HEK293 (cell line): ENCODE measurements around the gene BMP2K.

ENCODE experiments used
- CTCF ChIA-PET: fragments of 350-600 bp; formaldehyde crosslinking; extraction: SDS; loops from one replicate; lab custom pipeline; 2021; ENCODE audit warnings: antibody characterized with exemption; lab: Yijun Ruan, JAX
- POLR2A ChIA-PET: fragments of 300-600 bp; formaldehyde crosslinking; extraction: SDS; loops from one replicate; lab custom pipeline; 2020; ENCODE audit warnings: antibody characterized with exemption, inconsistent platforms; lab: Yijun Ruan, JAX
- H3K27ac ChIP-seq: fragments of 200-500 bp; sonication (Bioruptor generic); 2 replicates; pipeline ENCODE4 v1.5.1; 2014; ENCODE audit warnings: low read depth, low read length, control low read depth, inconsistent platforms; ENCODE audit errors: extremely low read depth
- H3K36me3 ChIP-seq, 2 experiments: fragments of 200-500 bp in 1 of 2; sonication (Bioruptor generic) in 1 of 2; 1 replicate in 1 of 2; 2 replicates in 1 of 2; pipeline ENCODE4 v1.5.1; 2014 to 2017; ENCODE audit warnings: inconsistent platforms in 2 of 2, low read length in 2 of 2; ENCODE audit not compliant: control insufficient read depth in 2 of 2, insufficient read depth in 1 of 2
- H3K4me1 ChIP-seq: fragments of 200-500 bp; sonication (Bioruptor generic); 2 replicates; pipeline ENCODE4 v1.5.1; 2014; ENCODE audit warnings: mild to moderate bottlenecking, low read length, inconsistent platforms; ENCODE audit not compliant: control insufficient read depth, insufficient read depth
- H3K4me3 ChIP-seq: 2 replicates; pipeline ENCODE4 v1.5.1; 2011; ENCODE audit warnings: low read depth, mild to moderate bottlenecking, control low read depth, low read length, moderate library complexity
- H3K9me3 ChIP-seq: fragments of 200-500 bp; sonication (Bioruptor generic); 2 replicates; pipeline ENCODE4 v1.5.1; 2014; ENCODE audit warnings: low read depth, low read length, inconsistent platforms; ENCODE audit not compliant: control insufficient read depth, insufficient read depth
- BCL11A ChIP-seq: fragments of 450-650 bp; formaldehyde crosslinking; IDR thresholded peaks from 2 replicates; pipeline ENCODE4 v1.5.1; 2016; ENCODE audit warnings: low read depth, missing biosample characterization, missing genetic modification characterization
- GFI1B ChIP-seq: fragments of 450-650 bp; formaldehyde crosslinking; IDR thresholded peaks from 2 replicates; pipeline ENCODE4 v1.5.1; 2016; ENCODE audit warnings: missing biosample characterization, missing genetic modification characterization
- KLF1 ChIP-seq: fragments of 450-650 bp; formaldehyde crosslinking; IDR thresholded peaks from 2 replicates; pipeline ENCODE4 v1.5.1; 2016; ENCODE audit warnings: missing biosample characterization, missing genetic modification characterization
- OSR2 ChIP-seq: fragments of 450-650 bp; formaldehyde crosslinking; IDR thresholded peaks from 2 replicates; pipeline ENCODE4 v1.5.1; 2016; ENCODE audit warnings: missing biosample characterization, missing genetic modification characterization
- SP7 ChIP-seq: fragments of 450-650 bp; formaldehyde crosslinking; IDR thresholded peaks from 2 replicates; pipeline ENCODE4 v1.5.1; 2016; ENCODE audit warnings: missing biosample characterization, missing genetic modification characterization
- ZFHX2 ChIP-seq: fragments of 450-650 bp; formaldehyde crosslinking; conservative IDR thresholded peaks from 2 replicates; pipeline ENCODE4 v1.5.1; 2016; ENCODE audit warnings: missing biosample characterization, missing genetic modification characterization
- ZNF10 ChIP-seq: fragments of 450-650 bp; formaldehyde crosslinking; IDR thresholded peaks from 2 replicates; pipeline ENCODE4 v1.5.1; 2017; ENCODE audit warnings: missing biosample characterization, missing genetic modification characterization
- ZNF211 ChIP-seq: fragments of 450-650 bp; formaldehyde crosslinking; IDR thresholded peaks from 2 replicates; pipeline ENCODE4 v1.5.1; 2016; ENCODE audit warnings: low read depth, missing biosample characterization, missing genetic modification characterization
- ZNF214 ChIP-seq: fragments of 450-650 bp; formaldehyde crosslinking; IDR thresholded peaks from 2 replicates; pipeline ENCODE4 v1.5.1; 2017; ENCODE audit warnings: missing biosample characterization, mild to moderate bottlenecking, missing genetic modification characterization, borderline replicate concordance
- ZNF239 ChIP-seq: fragments of 450-650 bp; formaldehyde crosslinking; IDR thresholded peaks from 2 replicates; pipeline ENCODE4 v1.5.1; 2016; ENCODE audit warnings: missing biosample characterization, missing genetic modification characterization
- ZNF274 ChIP-seq, 2 experiments: fragments of 200-500 bp in 1 of 2; fragments of 450-650 bp in 1 of 2; sonication (Bioruptor generic) in 1 of 2; formaldehyde crosslinking in 1 of 2; IDR thresholded peaks; 2 replicates each; pipeline versions ENCODE4 v1.5.1 to v1.6.1; 2014 to 2016; ENCODE audit warnings: borderline replicate concordance in 1 of 2, inconsistent platforms in 1 of 2, low read length in 1 of 2, missing biosample characterization in 1 of 2, missing genetic modification characterization in 1 of 2
- ZNF292 ChIP-seq: fragments of 450-650 bp; formaldehyde crosslinking; IDR thresholded peaks from 2 replicates; pipeline ENCODE4 v1.5.1; 2016; ENCODE audit warnings: low read depth, missing biosample characterization, missing genetic modification characterization, borderline replicate concordance
- ZNF48 ChIP-seq: fragments of 450-650 bp; formaldehyde crosslinking; IDR thresholded peaks from 2 replicates; pipeline ENCODE4 v1.5.1; 2016; ENCODE audit warnings: missing biosample characterization, missing genetic modification characterization
- ZNF830 ChIP-seq: fragments of 450-650 bp; IDR thresholded peaks from 2 replicates; pipeline ENCODE4 v1.5.0; 2018; ENCODE audit warnings: missing biosample characterization, missing genetic modification characterization, low read depth, mild to moderate bottlenecking, moderate library complexity
- TF ChIP-seq, protein P1 (sequence below): fragments of 450-650 bp; IDR thresholded peaks from 2 replicates; pipeline ENCODE4 v1.5.1; 2018; ENCODE audit warnings: missing biosample characterization, missing genetic modification characterization
- TF ChIP-seq, protein P2 (sequence below): fragments of 450-650 bp; formaldehyde crosslinking; IDR thresholded peaks from 2 replicates; pipeline ENCODE4 v1.5.1; 2016; ENCODE audit warnings: missing biosample characterization, missing genetic modification characterization, borderline replicate concordance
- TF ChIP-seq, protein P3 (sequence below): fragments of 450-650 bp; formaldehyde crosslinking; IDR thresholded peaks from 2 replicates; pipeline ENCODE4 v1.5.1; 2016; ENCODE audit warnings: missing biosample characterization, missing genetic modification characterization, borderline replicate concordance
- TF ChIP-seq, protein P4 (sequence below): fragments of 450-650 bp; formaldehyde crosslinking; IDR thresholded peaks from 2 replicates; pipeline ENCODE4 v1.5.1; 2016; ENCODE audit warnings: missing biosample characterization, missing genetic modification characterization
- TF ChIP-seq, protein P5 (sequence below): fragments of 450-650 bp; formaldehyde crosslinking; IDR thresholded peaks from 2 replicates; pipeline ENCODE4 v1.5.1; 2016; ENCODE audit warnings: missing biosample characterization, missing genetic modification characterization, low read depth

BMP2K gene

DNA sequence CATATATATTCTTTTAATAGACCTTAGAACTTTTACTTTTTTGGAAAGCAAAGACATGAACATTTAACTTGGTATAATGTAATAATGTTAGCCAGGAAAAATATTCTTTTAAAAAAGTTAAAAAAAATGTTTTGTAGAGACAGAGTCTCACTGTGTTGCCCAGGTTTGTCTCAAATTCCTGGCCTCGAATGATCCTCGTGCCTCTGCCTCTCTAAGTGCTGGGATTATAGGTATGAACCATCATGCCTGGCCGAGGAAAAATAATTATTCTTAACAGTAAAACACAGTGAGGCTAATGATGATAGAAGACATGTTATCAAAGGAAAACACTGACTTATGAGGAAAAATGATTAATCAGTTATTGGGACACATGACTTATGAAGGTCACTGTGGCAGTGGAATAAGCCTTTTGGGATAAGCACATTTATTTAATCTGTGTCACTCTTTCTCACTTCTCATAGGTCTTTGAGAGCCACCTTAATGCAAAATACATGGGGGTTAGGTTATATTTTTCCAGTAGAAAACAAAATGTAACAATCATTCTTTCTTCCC lies 6.0 kb upstream of the BMP2K start:
- Histone ChIP-seq H3K36me3 (no peaks in the 10 kb centered on the region), H3K4me3 (no peak overlapping the region), H3K4me1 (0 out of 2 replicates have a peak, but pooled peaks cover 2% of the 10 kb centered on the region), H3K27ac (no peak overlapping the region), H3K9me3 (no peaks in the 10 kb centered on the region)
- TF ChIP-seq, protein P1, sequence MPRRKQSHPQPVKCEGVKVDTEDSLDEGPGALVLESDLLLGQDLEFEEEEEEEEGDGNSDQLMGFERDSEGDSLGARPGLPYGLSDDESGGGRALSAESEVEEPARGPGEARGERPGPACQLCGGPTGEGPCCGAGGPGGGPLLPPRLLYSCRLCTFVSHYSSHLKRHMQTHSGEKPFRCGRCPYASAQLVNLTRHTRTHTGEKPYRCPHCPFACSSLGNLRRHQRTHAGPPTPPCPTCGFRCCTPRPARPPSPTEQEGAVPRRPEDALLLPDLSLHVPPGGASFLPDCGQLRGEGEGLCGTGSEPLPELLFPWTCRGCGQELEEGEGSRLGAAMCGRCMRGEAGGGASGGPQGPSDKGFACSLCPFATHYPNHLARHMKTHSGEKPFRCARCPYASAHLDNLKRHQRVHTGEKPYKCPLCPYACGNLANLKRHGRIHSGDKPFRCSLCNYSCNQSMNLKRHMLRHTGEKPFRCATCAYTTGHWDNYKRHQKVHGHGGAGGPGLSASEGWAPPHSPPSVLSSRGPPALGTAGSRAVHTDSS (tag by site-specific recombination), result no peak
- TF ChIP-seq ZNF48 (tag by site-specific recombination) (no peak), ZNF830 (tag by site-specific recombination) (no peak)
- CTCF ChIA-PET, result interaction anchor here (0.7 kb wide), 1 partner anchor 97 kb away, joined by 3 read pairs; no protein-coding TSS in a partner anchor
- POLR2A ChIA-PET, result no interaction called here

DNA sequence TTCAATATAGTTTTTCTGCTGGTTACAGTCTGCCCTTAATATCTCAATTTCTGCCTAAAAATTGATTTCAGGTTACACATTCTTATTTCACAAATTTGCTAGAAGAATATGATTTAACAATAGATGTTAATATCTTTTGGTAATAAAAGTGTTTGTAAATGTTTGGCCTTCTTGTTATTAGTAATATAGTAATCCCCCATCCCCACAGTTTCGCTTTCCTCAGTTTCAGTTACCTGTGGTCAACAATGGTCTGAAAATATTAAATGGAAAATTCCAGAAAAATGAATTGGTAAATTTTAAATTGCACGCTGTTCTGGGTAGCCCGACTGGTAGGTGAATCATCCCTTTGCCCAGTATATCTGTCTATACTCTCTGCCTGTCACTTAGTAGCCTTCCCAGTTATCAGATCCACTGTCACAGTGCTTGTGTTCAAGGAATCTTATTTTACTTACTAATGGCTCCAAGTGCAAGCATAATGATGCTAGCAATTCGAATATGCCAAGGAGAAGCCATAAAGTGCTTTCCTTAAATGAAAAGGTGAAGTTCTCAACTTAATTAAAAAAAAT lies 3.5 kb upstream of the BMP2K start:
- no peak overlapping the region for H3K27ac ChIP-seq
- H3K36me3 ChIP-seq, result no peaks in the 10 kb centered on the region
- 0 out of 2 replicates have a peak, but pooled peaks cover 2% of the 10 kb centered on the region for H3K4me1 ChIP-seq
- no peak overlapping the region for H3K4me3 ChIP-seq
- H3K9me3 ChIP-seq, result no peaks in the 10 kb centered on the region
- ChIA-PET CTCF (interaction anchor here (0.6 kb wide), 1 partner anchor 60 kb away, joined by 3 read pairs; no protein-coding TSS in a partner anchor), POLR2A (no interaction called here)
- TF ChIP-seq, protein P2, sequence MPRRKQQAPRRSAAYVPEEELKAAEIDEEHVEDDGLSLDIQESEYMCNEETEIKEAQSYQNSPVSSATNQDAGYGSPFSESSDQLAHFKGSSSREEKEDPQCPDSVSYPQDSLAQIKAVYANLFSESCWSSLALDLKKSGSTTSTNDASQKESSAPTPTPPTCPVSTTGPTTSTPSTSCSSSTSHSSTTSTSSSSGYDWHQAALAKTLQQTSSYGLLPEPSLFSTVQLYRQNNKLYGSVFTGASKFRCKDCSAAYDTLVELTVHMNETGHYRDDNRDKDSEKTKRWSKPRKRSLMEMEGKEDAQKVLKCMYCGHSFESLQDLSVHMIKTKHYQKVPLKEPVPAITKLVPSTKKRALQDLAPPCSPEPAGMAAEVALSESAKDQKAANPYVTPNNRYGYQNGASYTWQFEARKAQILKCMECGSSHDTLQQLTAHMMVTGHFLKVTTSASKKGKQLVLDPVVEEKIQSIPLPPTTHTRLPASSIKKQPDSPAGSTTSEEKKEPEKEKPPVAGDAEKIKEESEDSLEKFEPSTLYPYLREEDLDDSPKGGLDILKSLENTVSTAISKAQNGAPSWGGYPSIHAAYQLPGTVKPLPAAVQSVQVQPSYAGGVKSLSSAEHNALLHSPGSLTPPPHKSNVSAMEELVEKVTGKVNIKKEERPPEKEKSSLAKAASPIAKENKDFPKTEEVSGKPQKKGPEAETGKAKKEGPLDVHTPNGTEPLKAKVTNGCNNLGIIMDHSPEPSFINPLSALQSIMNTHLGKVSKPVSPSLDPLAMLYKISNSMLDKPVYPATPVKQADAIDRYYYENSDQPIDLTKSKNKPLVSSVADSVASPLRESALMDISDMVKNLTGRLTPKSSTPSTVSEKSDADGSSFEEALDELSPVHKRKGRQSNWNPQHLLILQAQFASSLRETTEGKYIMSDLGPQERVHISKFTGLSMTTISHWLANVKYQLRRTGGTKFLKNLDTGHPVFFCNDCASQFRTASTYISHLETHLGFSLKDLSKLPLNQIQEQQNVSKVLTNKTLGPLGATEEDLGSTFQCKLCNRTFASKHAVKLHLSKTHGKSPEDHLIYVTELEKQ (tag by site-specific recombination), result no peak
- TF ChIP-seq ZNF292 (tag by site-specific recombination), result no peak
- TF ChIP-seq OSR2, result no peak
- TF ChIP-seq ZNF239 (tag by site-specific recombination), result no peak
- TF ChIP-seq, protein P3, sequence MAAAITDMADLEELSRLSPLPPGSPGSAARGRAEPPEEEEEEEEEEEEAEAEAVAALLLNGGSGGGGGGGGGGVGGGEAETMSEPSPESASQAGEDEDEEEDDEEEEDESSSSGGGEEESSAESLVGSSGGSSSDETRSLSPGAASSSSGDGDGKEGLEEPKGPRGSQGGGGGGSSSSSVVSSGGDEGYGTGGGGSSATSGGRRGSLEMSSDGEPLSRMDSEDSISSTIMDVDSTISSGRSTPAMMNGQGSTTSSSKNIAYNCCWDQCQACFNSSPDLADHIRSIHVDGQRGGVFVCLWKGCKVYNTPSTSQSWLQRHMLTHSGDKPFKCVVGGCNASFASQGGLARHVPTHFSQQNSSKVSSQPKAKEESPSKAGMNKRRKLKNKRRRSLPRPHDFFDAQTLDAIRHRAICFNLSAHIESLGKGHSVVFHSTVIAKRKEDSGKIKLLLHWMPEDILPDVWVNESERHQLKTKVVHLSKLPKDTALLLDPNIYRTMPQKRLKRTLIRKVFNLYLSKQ (tag by site-specific recombination), result no peak
- no peak for TF ChIP-seq ZNF214
- TF ChIP-seq, protein P4, sequence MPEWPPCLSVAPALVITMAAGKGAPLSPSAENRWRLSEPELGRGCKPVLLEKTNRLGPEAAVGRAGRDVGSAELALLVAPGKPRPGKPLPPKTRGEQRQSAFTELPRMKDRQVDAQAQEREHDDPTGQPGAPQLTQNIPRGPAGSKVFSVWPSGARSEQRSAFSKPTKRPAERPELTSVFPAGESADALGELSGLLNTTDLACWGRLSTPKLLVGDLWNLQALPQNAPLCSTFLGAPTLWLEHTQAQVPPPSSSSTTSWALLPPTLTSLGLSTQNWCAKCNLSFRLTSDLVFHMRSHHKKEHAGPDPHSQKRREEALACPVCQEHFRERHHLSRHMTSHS, result no peak
- TF ChIP-seq BCL11A (tag by site-specific recombination), result no peak
- no peak for TF ChIP-seq GFI1B (tag by site-specific recombination)

DNA sequence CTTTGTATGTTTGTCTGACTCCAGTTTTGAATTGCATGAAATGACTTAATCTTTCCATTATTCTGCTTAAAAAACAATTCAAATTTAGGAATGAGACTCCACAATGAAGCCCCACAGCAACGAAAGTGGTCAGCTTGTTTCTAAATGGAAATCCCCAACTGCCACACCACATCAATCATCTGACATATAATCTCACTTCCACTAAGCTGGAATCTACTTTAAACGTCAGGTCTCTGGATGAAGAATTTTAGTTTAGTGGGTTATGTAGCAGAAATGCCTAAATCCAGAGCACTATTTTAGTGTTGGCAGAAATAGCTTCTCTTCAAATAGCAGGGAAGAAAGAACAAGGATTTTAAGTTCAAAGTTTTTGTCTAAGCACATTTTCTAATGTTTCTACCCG lies 1.7 kb upstream of the BMP2K start:
- 0 out of 2 replicates have a peak, but pooled peaks cover 5% of the 10 kb centered on the region for H3K4me1 ChIP-seq
- ChIA-PET POLR2A (no interaction called here), CTCF (no interaction called here)
- H3K9me3 ChIP-seq, result no peaks in the 10 kb centered on the region
- TF ChIP-seq ZNF10 (tag by site-specific recombination) (no peak), KLF1 (tag by site-specific recombination) (no peak), ZNF274 (IDR thresholded peaks at IDR 0.05; ENCODE audit: low read length) (no peak), ZNF274 (tag by site-specific recombination; IDR thresholded peaks at IDR 0.05; ENCODE audit: borderline replicate concordance) (no peak), ZNF211 (no peak), ZFHX2 (tag by site-specific recombination) (no peak), SP7 (no peak)
- TF ChIP-seq, protein P5, sequence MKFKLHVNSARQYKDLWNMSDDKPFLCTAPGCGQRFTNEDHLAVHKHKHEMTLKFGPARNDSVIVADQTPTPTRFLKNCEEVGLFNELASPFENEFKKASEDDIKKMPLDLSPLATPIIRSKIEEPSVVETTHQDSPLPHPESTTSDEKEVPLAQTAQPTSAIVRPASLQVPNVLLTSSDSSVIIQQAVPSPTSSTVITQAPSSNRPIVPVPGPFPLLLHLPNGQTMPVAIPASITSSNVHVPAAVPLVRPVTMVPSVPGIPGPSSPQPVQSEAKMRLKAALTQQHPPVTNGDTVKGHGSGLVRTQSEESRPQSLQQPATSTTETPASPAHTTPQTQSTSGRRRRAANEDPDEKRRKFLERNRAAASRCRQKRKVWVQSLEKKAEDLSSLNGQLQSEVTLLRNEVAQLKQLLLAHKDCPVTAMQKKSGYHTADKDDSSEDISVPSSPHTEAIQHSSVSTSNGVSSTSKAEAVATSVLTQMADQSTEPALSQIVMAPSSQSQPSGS (tag by site-specific recombination), result no peak
- TF ChIP-seq, all 188 proteins: peak for 0
- Histone ChIP-seq H3K4me3 (no peak overlapping the region), H3K36me3 (no peaks in the 10 kb centered on the region), H3K27ac (no peak overlapping the region)
